ENCODE data around the gene KCNH1.

DNA sequence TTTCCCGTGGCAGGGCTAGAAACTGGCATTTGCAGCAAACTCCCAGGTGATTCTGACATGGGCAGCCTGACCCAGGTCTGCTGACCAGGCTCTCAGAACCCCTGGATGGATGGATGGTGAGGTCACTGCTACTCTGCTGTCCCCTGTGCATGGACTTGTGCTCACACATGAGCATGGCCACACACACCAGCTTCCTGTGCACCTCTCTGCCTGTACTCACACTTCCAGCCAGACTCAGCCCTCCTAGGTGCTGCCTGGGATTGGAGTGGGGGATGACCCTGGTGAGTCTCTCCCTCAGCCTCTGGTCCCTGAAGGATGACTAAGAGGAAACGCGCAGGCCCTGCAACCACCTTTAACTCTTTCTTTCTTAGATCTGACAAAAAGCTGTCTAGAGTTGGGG lies 444.1 kb downstream of the KCNH1 start:
- TF ChIP-seq POLR2A (IDR thresholded peaks at IDR 0.05) = no peak
- TF ChIP-seq, protein P1, sequence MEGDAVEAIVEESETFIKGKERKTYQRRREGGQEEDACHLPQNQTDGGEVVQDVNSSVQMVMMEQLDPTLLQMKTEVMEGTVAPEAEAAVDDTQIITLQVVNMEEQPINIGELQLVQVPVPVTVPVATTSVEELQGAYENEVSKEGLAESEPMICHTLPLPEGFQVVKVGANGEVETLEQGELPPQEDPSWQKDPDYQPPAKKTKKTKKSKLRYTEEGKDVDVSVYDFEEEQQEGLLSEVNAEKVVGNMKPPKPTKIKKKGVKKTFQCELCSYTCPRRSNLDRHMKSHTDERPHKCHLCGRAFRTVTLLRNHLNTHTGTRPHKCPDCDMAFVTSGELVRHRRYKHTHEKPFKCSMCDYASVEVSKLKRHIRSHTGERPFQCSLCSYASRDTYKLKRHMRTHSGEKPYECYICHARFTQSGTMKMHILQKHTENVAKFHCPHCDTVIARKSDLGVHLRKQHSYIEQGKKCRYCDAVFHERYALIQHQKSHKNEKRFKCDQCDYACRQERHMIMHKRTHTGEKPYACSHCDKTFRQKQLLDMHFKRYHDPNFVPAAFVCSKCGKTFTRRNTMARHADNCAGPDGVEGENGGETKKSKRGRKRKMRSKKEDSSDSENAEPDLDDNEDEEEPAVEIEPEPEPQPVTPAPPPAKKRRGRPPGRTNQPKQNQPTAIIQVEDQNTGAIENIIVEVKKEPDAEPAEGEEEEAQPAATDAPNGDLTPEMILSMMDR (IDR thresholded peaks at IDR 0.05) = no peak

Data from Peyer's patch (tissue), 4 donors.